Spleen (tissue), 11 donors: ENCODE results near the gene C2orf76. TPM values are rescaled to one million over a fixed set of nuclear protein-coding genes. Genes with fewer than 3 reads are reported as not detected.

ENCODE experiments used
- DNase-seq: peaks from one replicate; pipeline ENCODE4 v3.0.0-alpha.2; 2020
- H3K27ac ChIP-seq, 8 donors: fragments of 200-600 bp; sonication (generic) in 7 of 8; 1 replicate in 4 of 8; 2 replicates in 4 of 8; pipeline versions ENCODE4 v1.5.0 to v1.8.0; 2016 to 2021; ENCODE audit warnings: inconsistent platforms in 4 of 8, mild to moderate bottlenecking in 4 of 8, moderate library complexity in 1 of 8
- H3K27me3 ChIP-seq, 7 donors: fragments of 200-600 bp; sonication (generic) in 6 of 7; replicated peaks in 1 of 7; 1 replicate in 4 of 7; 2 replicates in 3 of 7; pipeline versions ENCODE4 v1.5.0 to v1.8.0; 2016 to 2021; ENCODE audit warnings: inconsistent platforms in 3 of 7, mild to moderate bottlenecking in 1 of 7
- H3K36me3 ChIP-seq, 6 donors: fragments of 200-600 bp; sonication (generic) in 5 of 6; 1 replicate in 4 of 6; 2 replicates in 2 of 6; pipeline versions ENCODE4 v1.5.0 to v1.8.0; 2016 to 2021; ENCODE audit warnings: inconsistent platforms in 2 of 6
- H3K4me1 ChIP-seq, 6 donors: fragments of 200-600 bp; sonication (generic) in 5 of 6; 1 replicate in 3 of 6; 2 replicates in 3 of 6; pipeline versions ENCODE4 v1.5.0 to v1.8.0; 2016 to 2021; ENCODE audit warnings: inconsistent platforms in 3 of 6
- H3K4me3 ChIP-seq, 8 donors: fragments of 200-600 bp; sonication (generic) in 7 of 8; 1 replicate in 4 of 8; 2 replicates in 4 of 8; pipeline versions ENCODE4 v1.5.0 to v1.8.0; 2016 to 2021; ENCODE audit warnings: inconsistent platforms in 4 of 8, mild to moderate bottlenecking in 4 of 8, moderate library complexity in 2 of 8
- H3K9me3 ChIP-seq, 8 donors: fragments of 200-600 bp; sonication (generic) in 7 of 8; 1 replicate in 4 of 8; 2 replicates in 4 of 8; pipeline versions ENCODE4 v1.5.0 to v1.8.0; 2016 to 2021; ENCODE audit warnings: inconsistent platforms in 4 of 8
- CTCF ChIP-seq, 11 experiments: fragments of 200-600 bp in 7 of 11; fragments of 450-650 bp in 4 of 11; sonication (generic) in 4 of 11; IDR thresholded peaks in 8 of 11; conservative IDR thresholded peaks in 3 of 11; 1 replicate in 7 of 11; 2 replicates in 4 of 11; pipeline versions ENCODE4 v1.4.0 to v1.8.0; 2016 to 2021; ENCODE audit warnings: antibody characterized with exemption in 11 of 11, inconsistent platforms in 4 of 11, mild to moderate bottlenecking in 1 of 11
- POLR2A ChIP-seq, 3 donors: fragments of 450-650 bp; IDR thresholded peaks; one replicate each; pipeline ENCODE4 v1.5.1; 2017; ENCODE audit warnings: antibody characterized with exemption in 3 of 3, mild to moderate bottlenecking in 1 of 3
- POLR2AphosphoS5 ChIP-seq, 3 donors: sonication (generic); formaldehyde crosslinking; IDR thresholded peaks; one replicate each; pipeline ENCODE4 v1.5.1; 2017; ENCODE audit warnings: antibody characterized with exemption in 3 of 3
- whole genome bisulfite sequencing, 5 donors: extraction: QIAGEN DNeasy Blood & Tissue Kit in 3 of 5; methylation state at CpG; one replicate each; pipeline versions ENCODE4 v1.1.5 to v1.1.7; 2013 to 2018; 5-methylcytosine and 5-hydroxymethylcytosine counted together
- intact Hi-C: fragments of 100-400 bp; cut with DNase I; formaldehyde crosslinking; loops from one replicate; pipeline ENCODE4 v1.15.0; 2023; ENCODE audit warnings: low total_unique reads
- polyA plus RNA-seq, 3 donors: library from polyadenylated mRNA; stranded (reverse); fragments of 200-250 nt; gene quantifications; one replicate each; pipeline ENCODE4 v1.2.1, GENCODE V29; 2013
- total RNA-seq, 7 donors: library from RNA; depleted of rRNA in 3 of 7; stranded (reverse); fragments of >200 nt in 3 of 7; fragmentation: NEBNext Ultra II Directional in 4 of 7; extraction: Animal tissue kit (Norgen Biotek cat#: 25700) in 4 of 7; gene quantifications; one replicate each; pipeline versions ENCODE4 v1.1.0 to v1.2.1, GENCODE V29; 2016 to 2021
- donor health status: healthy with polysubstance abuse.
- donor health status: DM: no; HTN: no; CAD: no; lungs with moderate emphysema.
- donor health status: DM: no; HTN: no; CAD: no.
- donor health status: Bipolar disorder and iron deficiency.
- donor health status: healthy.
- donor health status: DM: no; HTN: no; CAD: no.
- donor health status: DM: yes; HTN: yes; CAD: no.

The C2orf76 gene
- total and polyA plus RNA-seq, 10 donors, result 4.8 to 21.7 (median 8.2) TPM

DNA sequence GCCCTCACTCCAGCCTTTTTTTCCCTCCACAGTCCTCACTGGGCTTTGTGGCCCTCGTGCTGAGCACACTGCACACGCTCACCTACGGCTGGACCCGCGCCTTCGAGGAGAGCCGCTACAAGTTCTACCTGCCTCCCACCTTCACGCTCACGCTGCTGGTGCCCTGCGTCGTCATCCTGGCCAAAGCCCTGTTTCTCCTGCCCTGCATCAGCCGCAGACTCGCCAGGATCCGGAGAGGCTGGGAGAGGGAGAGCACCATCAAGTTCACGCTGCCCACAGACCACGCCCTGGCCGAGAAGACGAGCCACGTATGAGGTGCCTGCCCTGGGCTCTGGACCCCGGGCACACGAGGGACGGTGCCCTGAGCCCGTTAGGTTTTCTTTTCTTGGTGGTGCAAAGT is 103.6 kb downstream of the C2orf76 start:
- H3K4me3 ChIP-seq, result no peak overlapping the region
- H3K4me1 ChIP-seq, result peaks cover 0 to 5% (median 0%) of the 10 kb centered on the region in 6 donors
- H3K27ac ChIP-seq, result no peak overlapping the region
- DNase-seq, result no peak
- peaks cover 0 to 10% (median 0%) of the 10 kb centered on the region in 6 donors for H3K36me3 ChIP-seq
- 91 to 97% (median 95%) methylated on average over 23 of the region's 23 CpGs for WGBS, 5 donors
- H3K9me3 ChIP-seq, result no peaks in the 10 kb centered on the region
- TF ChIP-seq POLR2A (IDR thresholded peaks at IDR 0.05), result no peak
- no peaks in the 10 kb centered on the region for H3K27me3 ChIP-seq
- intact Hi-C loops, result no loop called here

DNA sequence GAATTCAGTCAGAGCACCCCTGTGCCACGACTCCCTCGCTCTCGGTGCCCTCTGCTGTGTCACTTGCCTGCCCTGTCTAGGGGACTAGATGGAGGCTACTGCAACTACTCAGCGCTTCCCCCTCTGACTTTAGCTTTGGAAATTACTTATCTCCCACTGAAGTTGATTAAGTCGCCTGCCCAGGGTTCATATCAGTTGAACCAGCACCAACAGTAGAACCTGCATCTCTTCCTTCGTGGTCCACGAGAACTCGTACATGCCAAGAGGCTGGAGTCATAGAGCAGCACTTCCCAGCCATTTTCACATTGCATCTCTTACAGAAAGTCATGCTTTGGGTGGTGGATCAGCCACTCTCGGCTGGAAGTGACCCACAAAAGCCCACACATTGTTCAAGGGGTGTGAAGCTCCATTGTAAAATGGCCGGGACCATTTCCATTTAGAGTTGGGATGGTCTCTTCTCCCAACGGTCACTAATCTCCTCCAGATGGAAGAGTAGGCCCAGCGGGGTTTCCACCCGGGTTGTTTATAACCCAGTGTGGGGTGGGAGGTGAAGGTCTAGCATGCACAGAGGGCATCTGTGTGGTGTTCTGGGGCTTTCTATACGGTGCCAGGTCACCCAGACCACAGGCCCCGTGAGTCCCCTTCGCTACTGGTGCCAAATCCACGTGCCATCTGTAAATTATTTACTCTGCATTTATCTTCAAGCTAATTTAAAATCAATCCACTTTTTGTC is 105.0 kb downstream of the C2orf76 start:
- no peak for DNase-seq
- intact Hi-C loops, result no loop called here
- WGBS, 5 donors, result 88 to 93% (median 89%) methylated on average over 17 of the region's 17 CpGs

DNA sequence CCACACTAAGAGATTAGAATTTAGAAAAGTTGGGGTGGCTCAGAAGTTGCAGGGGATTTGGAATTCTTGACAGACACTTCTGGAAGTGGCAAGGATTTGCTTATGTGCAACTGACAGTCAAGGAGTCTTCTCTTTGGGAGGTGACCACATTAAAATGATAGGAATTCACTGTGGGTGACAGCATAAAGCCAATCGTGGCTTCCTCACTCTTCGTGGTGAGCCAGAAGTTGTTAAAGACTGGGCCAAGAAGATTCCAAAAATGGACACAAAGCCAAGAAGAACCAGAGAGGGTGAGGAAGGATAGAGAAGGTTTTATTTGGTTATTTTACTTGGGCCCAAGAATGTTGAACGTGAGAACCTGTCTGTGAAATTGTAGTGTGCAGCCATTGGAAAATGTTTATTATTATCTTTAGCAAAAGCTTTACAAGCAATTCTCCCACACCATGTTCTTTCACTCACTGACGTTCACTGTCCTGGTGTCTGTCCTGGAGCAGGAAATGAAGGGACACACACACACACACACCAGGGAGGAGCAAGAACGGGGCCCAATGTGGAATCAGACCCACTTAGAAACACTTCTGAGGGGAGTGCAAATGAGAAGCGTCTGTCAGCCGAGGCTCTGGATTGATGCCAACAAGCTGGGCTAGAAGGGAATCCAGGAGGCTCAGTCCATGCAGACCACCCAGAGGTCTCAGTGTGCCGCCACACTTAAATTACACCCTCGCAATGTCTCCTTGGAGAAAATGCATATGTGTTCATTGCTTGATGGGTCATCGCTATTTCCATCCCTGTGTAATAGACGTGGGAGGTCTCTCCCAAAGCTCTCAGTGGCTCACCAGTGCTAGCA is 105.8 kb downstream of the C2orf76 start:
- no peaks in the 10 kb centered on the region for H3K9me3 ChIP-seq
- no peak for TF ChIP-seq POLR2A (IDR thresholded peaks at IDR 0.05)
- no peak for TF ChIP-seq POLR2AphosphoS5 (IDR thresholded peaks at IDR 0.05)
- no peak for TF ChIP-seq CTCF (IDR thresholded peaks at IDR 0.05 in 8 of 11, conservative IDR thresholded peaks at IDR 0.05 in 3 of 11)
- no peak overlapping the region for H3K4me3 ChIP-seq
- H3K27ac ChIP-seq, result no peak overlapping the region
- H3K27me3 ChIP-seq, result no peaks in the 10 kb centered on the region
- H3K4me1 ChIP-seq, result peaks cover 0 to 5% (median 0%) of the 10 kb centered on the region in 6 donors
- WGBS, 5 donors, result 70 to 81% (median 73%) methylated on average over 11 of the region's 11 CpGs
- no peak for DNase-seq
- peaks cover 0 to 10% (median 0%) of the 10 kb centered on the region in 6 donors for H3K36me3 ChIP-seq
- intact Hi-C loops, result no loop called here

More for the DNA sequence above, 105.0 kb downstream of the C2orf76 start:
- H3K9me3 ChIP-seq, result no peaks in the 10 kb centered on the region
- H3K4me1 ChIP-seq, result peaks cover 0 to 5% (median 0%) of the 10 kb centered on the region in 6 donors
- TF ChIP-seq CTCF (IDR thresholded peaks at IDR 0.05 in 8 of 11, conservative IDR thresholded peaks at IDR 0.05 in 3 of 11) (no peak), POLR2AphosphoS5 (IDR thresholded peaks at IDR 0.05) (no peak), POLR2A (IDR thresholded peaks at IDR 0.05) (no peak)
- no peak overlapping the region for H3K4me3 ChIP-seq
- H3K36me3 ChIP-seq, result peaks cover 0 to 10% (median 0%) of the 10 kb centered on the region in 6 donors
- no peak overlapping the region for H3K27ac ChIP-seq
- H3K27me3 ChIP-seq, result no peaks in the 10 kb centered on the region

GRCh38 chr2:119259296-119259860 is 107.3 kb downstream of the C2orf76 start:
- Histone ChIP-seq H3K4me3 (no peak overlapping the region), H3K36me3 (peaks cover 0 to 17% (median 0%) of the 10 kb centered on the region in 6 donors), H3K27me3 (no peaks in the 10 kb centered on the region), H3K4me1 (peaks cover 0 to 5% (median 0%) of the 10 kb centered on the region in 6 donors), H3K9me3 (no peaks in the 10 kb centered on the region), H3K27ac (no peak overlapping the region)
- 86 to 100% (median 88%) methylated on average over 1 to 5 of the region's 5 CpGs for WGBS, 5 donors
- no peak for DNase-seq
- TF ChIP-seq CTCF (IDR thresholded peaks at IDR 0.05 in 8 of 11, conservative IDR thresholded peaks at IDR 0.05 in 3 of 11), result no peak
- TF ChIP-seq POLR2AphosphoS5 (IDR thresholded peaks at IDR 0.05), result no peak
- no peak for TF ChIP-seq POLR2A (IDR thresholded peaks at IDR 0.05)
- intact Hi-C loops, result no loop called here
